KMS-11 (cell line): ENCODE measurements around the gene CPEB3.

ENCODE experiments used
- H2AFZ ChIP-seq: fragments of 200-600 bp; sonication (generic); 2 replicates; pipeline ENCODE4 v1.6.1; 2016; ENCODE audit warnings: antibody characterized with exemption, mixed run types, low read depth
- H3K27ac ChIP-seq: fragments of 200-600 bp; sonication (generic); 2 replicates; pipeline ENCODE4 v1.6.1; 2016; ENCODE audit warnings: mild to moderate bottlenecking, mixed run types
- H3K27me3 ChIP-seq: fragments of 200-600 bp; sonication (generic); 2 replicates; pipeline ENCODE4 v1.6.1; 2017; ENCODE audit warnings: mild to moderate bottlenecking, low read depth, mixed run types, moderate library complexity; ENCODE audit not compliant: insufficient read depth
- H3K36me3 ChIP-seq: fragments of 200-600 bp; sonication (generic); 2 replicates; pipeline ENCODE4 v1.6.1; 2017; ENCODE audit warnings: mild to moderate bottlenecking, mixed run types; ENCODE audit not compliant: insufficient read depth
- H3K4me1 ChIP-seq: fragments of 200-600 bp; sonication (generic); 2 replicates; pipeline ENCODE4 v1.6.1; 2016; ENCODE audit warnings: mild to moderate bottlenecking, low read depth, mixed run types; ENCODE audit not compliant: poor library complexity, severe bottlenecking
- H3K4me2 ChIP-seq: fragments of 200-600 bp; sonication (generic); 2 replicates; pipeline ENCODE4 v1.7.0; 2016; ENCODE audit warnings: mild to moderate bottlenecking, mixed run types
- H3K4me3 ChIP-seq: fragments of 200-600 bp; sonication (generic); IDR thresholded peaks from 2 replicates; pipeline ENCODE4 v1.6.1; 2017; ENCODE audit warnings: low read depth, low read length, mixed read lengths; ENCODE audit not compliant: insufficient read depth
- H3K79me2 ChIP-seq: fragments of 200-600 bp; sonication (generic); 2 replicates; pipeline ENCODE4 v1.6.1; 2016; ENCODE audit warnings: low read depth, mixed run types; ENCODE audit not compliant: insufficient read depth
- H3K9ac ChIP-seq: fragments of 200-600 bp; sonication (generic); 2 replicates; pipeline ENCODE4 v1.6.1; 2016; ENCODE audit warnings: mild to moderate bottlenecking, mixed run types
- H4K20me1 ChIP-seq: fragments of 200-600 bp; sonication (generic); 2 replicates; pipeline ENCODE4 v1.6.1; 2016; ENCODE audit warnings: mild to moderate bottlenecking, mixed run types; ENCODE audit not compliant: insufficient read depth
- TF ChIP-seq, protein P1 (sequence below): fragments of 200-600 bp; sonication (generic); conservative IDR thresholded peaks from 2 replicates; pipeline ENCODE4 v1.6.1; 2017; ENCODE audit warnings: low read depth, mild to moderate bottlenecking, antibody characterized with exemption, low read length, moderate library complexity, mixed read lengths

The CPEB3 gene

DNA sequence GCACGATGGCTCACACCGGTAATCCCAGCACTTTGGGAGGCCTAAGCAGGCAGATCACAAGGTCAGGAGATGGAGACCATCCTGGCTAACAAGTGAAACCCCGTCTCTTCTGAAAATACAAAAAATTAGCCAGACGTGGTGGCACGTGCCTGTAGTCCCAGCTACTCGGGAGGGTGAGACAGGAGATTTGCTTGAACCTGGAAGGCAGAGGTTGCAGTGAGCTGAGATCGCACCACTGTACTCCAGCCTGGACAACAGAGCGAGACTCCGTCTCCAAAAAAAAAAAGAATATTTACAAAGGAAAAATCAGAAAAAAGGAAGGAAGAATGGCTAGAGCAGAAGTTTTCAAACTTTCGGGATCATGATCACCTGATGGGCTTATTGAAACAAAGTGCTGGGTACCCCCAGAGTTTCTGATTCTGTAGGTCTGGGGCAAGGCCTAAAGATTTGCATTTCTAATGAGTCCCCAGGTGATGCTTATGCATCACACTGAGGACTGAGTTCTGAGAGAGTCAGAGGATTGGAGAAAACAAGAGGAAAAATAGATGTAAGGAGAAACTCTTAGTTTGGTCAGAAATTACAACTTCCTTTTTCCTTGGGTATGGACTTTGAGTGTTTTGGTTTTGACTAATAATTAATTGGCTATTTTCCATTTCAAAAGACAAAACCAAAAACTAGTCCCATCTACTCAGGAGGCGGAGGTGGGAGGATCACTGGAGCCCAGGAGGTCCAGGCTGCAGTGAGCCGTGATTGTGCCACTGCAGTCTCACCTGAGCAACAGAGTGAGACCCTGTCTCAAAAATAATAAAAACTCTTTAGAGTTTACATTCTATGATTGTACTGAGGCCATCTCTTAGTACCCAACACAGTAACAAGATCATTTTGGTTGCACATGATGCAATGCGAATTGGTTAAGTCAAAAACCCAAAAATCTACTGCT is 14.5 kb upstream of the CPEB3 start:
- H3K4me3 ChIP-seq: no peak overlapping the region
- no peak overlapping the region for H3K27ac ChIP-seq
- TF ChIP-seq, protein P1, sequence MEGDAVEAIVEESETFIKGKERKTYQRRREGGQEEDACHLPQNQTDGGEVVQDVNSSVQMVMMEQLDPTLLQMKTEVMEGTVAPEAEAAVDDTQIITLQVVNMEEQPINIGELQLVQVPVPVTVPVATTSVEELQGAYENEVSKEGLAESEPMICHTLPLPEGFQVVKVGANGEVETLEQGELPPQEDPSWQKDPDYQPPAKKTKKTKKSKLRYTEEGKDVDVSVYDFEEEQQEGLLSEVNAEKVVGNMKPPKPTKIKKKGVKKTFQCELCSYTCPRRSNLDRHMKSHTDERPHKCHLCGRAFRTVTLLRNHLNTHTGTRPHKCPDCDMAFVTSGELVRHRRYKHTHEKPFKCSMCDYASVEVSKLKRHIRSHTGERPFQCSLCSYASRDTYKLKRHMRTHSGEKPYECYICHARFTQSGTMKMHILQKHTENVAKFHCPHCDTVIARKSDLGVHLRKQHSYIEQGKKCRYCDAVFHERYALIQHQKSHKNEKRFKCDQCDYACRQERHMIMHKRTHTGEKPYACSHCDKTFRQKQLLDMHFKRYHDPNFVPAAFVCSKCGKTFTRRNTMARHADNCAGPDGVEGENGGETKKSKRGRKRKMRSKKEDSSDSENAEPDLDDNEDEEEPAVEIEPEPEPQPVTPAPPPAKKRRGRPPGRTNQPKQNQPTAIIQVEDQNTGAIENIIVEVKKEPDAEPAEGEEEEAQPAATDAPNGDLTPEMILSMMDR: no peak
- 0 out of 2 replicates have a peak overlapping the region, but pooled peaks have one; percentile 9 for H3K9ac ChIP-seq
- peaks cover 12% of the 10 kb centered on the region for H4K20me1 ChIP-seq
- H2AFZ ChIP-seq: no peak overlapping the region
- peaks cover 3% of the 10 kb centered on the region; the same call in 1 of the 2 replicates for H3K36me3 ChIP-seq
- H3K4me2 ChIP-seq: no peak overlapping the region
- H3K27me3 ChIP-seq: no peaks in the 10 kb centered on the region
- peaks cover 31% of the 10 kb centered on the region for H3K4me1 ChIP-seq
- H3K79me2 ChIP-seq: peaks cover 89% of the 10 kb centered on the region

DNA sequence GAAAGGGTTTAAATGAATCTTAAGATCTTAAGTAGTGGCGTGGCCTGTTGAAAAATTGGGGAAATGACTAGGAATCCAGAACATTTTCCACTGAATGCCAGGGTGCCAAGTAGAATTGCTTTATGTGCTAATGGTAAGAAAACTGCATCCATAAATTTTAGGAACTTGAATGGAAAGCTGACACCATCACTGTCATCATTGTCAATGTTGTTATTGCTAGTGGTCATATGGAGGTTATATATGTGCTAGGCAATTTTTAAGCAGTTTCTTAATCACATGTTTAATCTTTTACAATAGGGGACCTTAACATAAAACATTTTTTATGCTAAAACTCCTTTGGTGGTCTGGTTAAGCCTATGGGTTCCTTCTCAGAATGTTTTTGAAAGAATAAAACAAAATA is 13.2 kb upstream of the CPEB3 start:
- Histone ChIP-seq H2AFZ (no peak overlapping the region), H3K9ac (no peak overlapping the region), H3K4me1 (peaks cover 21% of the 10 kb centered on the region), H4K20me1 (peaks cover 8% of the 10 kb centered on the region), H3K36me3 (peaks cover 8% of the 10 kb centered on the region; the same call in 1 of the 2 replicates), H3K27me3 (no peaks in the 10 kb centered on the region), H3K4me3 (no peak overlapping the region), H3K4me2 (no peak overlapping the region), H3K79me2 (peaks cover 91% of the 10 kb centered on the region), H3K27ac (no peak overlapping the region)
- TF ChIP-seq, protein P1: no peak

DNA sequence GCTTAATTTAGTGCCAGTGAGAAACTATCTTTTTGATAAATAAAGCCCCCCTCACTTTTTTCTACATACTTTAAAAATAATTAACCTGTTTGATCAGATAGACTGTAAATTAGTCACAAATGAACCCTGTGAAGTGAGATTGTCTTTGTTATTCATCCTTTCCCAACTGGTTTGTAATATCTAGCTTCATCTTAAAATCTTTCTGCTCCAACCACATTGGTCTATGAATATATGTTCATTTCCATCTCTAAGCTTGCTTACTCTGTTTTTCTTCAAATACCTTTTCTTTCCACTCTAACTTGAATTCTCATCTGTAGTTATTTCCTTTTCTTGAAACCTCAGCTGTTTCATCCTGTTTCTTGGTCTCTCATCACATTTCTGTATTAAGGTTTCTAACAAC is 12.2 kb upstream of the CPEB3 start:
- H2AFZ ChIP-seq: no peak overlapping the region
- H3K27ac ChIP-seq: no peak overlapping the region
- TF ChIP-seq, protein P1: no peak
- H3K27me3 ChIP-seq: no peaks in the 10 kb centered on the region
- peaks cover 8% of the 10 kb centered on the region; the same call in 1 of the 2 replicates for H3K36me3 ChIP-seq
- H4K20me1 ChIP-seq: peaks cover 5% of the 10 kb centered on the region; the same call in 1 of the 2 replicates
- no peak overlapping the region for H3K4me3 ChIP-seq
- H3K4me1 ChIP-seq: peaks cover 18% of the 10 kb centered on the region
- peaks cover 91% of the 10 kb centered on the region for H3K79me2 ChIP-seq
- no peak overlapping the region for H3K9ac ChIP-seq
- H3K4me2 ChIP-seq: 0 out of 2 replicates have a peak overlapping the region, but pooled peaks have one; percentile 14

DNA sequence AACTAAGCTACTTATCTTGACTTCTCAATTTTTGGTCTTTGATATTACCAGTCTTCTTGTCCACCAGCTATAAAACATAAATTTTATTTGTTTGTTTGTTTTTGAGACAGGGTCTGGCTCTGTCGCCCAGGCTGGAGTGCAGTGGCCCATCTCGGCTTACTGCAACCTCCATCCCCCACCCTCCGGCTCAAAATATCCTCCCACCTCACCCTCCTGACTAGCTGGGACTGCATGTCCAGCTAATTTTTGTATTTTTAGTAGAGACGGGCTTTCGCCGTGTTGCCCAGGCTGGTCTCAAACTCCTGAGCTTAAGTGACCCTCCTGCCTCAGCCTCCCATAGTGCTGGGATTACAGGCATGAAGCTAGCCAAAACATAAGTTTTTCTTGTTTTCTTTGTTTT is 7.6 kb upstream of the CPEB3 start:
- no peak overlapping the region for H3K4me2 ChIP-seq

More for the DNA sequence above, 7.6 kb upstream of the CPEB3 start:
- Histone ChIP-seq H3K4me1 (peaks cover 27% of the 10 kb centered on the region), H4K20me1 (peaks cover 15% of the 10 kb centered on the region; the same call in 1 of the 2 replicates), H2AFZ (no peak overlapping the region), H3K79me2 (peaks cover 96% of the 10 kb centered on the region), H3K27ac (no peak overlapping the region), H3K4me3 (no peak overlapping the region), H3K9ac (no peak overlapping the region), H3K36me3 (peaks cover 8% of the 10 kb centered on the region; the same call in 1 of the 2 replicates), H3K27me3 (no peaks in the 10 kb centered on the region)
- TF ChIP-seq, protein P1: no peak
